Stimulated activated CD4-positive, alpha-beta T cell treated with anti-CD3 and anti-CD28 coated beads, Interleukin-12 subunit alpha, Interleukin-12 subunit beta, amount 100 ng/mL, for 4 hours (primary cell): Measurements from ENCODE around the gene UBE2G1.
"Not testable (repeated sequence)": the region's sequence is repeated elsewhere in the genome, so short reads cannot be mapped to it uniquely, and the experiment has no call there.

Source experiments
- DNase-seq: peaks from one replicate; pipeline ENCODE4 v3.0.0-alpha.2; 2020

UBE2G1 gene

DNA sequence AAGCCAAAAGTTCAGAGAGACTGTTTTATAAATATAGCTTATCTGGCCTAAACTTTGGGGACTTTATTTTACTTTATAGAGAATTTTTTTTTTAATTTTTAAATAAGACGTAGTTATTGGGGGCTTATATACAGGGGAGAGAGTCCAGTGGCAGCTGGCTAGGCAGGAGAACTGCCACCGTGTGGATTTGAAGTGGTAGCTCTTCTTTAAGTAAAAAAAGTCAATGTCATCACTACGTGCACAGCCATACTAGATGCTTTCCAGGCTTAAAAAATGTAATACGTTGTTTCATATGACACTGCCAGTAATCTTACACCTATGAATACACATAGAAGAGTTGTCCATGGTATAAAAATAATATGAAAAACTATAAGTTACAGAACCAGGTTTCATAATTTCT, 70.8 kb downstream of the UBE2G1 start:
- no peak for DNase-seq

- no peak for DNase-seq
Measured at GRCh38 chr17:4293572-4293971, 72.9 kb downstream of the UBE2G1 start.

- DNase-seq = no peak
Measured at GRCh38 chr17:4287710-4288109, 78.8 kb downstream of the UBE2G1 start.

DNA sequence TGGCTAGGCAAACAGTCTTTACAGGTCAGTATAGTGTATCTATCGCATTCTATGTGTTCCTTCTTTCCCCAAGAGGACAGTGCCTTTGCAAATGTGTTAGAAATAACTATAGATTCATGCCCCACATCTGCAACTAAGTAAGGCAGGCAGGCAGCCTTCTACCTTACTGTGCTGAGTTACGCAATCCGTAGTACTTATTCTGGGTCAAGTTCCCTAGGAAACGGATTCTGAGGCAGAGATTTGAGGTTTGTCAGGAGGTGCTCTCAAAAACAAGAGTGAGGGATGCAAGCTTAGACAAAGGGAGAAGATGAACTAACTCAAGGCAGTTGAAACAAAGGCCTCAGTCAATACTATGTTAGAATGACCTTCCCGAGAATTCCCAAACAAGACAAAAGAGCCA, 90.0 kb downstream of the UBE2G1 start:
- no peak for DNase-seq

DNA sequence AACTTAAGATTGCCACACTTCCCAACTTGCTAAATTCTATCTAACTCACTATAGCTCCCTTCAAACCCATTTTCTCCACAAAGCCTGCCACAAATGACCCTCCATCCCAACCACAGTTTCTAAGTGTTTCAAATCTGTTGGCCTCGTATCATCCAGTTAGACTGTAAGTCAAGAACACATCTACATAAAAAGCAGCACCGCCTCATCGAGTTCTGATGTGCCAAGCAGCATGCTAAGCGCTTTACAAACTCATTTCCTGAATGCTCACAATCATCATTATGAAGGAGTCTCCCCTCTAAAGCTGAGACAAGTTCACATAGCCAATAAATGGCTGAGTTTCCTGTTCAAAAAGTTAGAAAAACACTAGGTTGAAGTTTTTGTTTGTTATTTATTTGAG, 93.5 kb downstream of the UBE2G1 start:
- no peak for DNase-seq

DNA sequence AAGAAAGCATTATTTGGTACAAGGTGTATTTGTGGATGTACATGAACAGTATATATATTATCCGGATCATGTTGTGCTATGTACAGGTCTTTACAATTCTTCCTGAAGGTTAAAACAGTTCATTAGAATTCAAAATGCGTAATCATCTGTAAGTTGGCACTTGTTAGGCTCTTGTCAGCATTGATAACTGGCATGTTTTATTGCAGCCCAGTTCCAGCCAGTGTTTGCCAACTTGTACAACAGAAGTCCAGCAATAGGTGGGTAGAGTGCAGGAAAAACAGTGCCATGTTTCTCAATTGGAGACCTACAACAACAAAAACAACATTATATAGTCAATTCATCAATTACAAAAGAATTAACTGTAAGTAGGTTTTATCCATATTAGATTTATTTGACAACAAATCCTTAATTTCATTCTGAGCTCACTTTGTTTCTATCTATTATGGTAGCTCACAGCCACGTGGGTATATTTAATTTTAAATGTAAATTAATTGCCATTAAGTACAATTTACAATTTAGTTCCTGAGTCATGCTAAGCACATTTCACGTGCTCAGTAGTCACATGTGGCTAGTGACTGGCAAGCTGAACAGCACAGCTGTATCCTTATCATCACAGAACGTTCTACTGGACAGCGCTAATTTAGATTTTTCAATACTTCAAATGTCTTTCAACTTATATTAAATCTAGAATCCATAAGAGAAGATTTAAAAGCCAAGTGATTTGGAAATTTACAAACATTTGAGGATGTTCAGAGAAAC, 94.1 kb downstream of the UBE2G1 start:
- no peak for DNase-seq

GRCh38 chr17:4270736-4271135, 95.7 kb downstream of the UBE2G1 start:
- no peak for DNase-seq

- no peak for DNase-seq
Measured at GRCh38 chr17:4269915-4270314, 96.6 kb downstream of the UBE2G1 start.

- no peak for DNase-seq
Measured at GRCh38 chr17:4267402-4267801, 99.1 kb downstream of the UBE2G1 start.

GRCh38 chr17:4266550-4266949, 99.9 kb downstream of the UBE2G1 start:
- no peak for DNase-seq

DNA sequence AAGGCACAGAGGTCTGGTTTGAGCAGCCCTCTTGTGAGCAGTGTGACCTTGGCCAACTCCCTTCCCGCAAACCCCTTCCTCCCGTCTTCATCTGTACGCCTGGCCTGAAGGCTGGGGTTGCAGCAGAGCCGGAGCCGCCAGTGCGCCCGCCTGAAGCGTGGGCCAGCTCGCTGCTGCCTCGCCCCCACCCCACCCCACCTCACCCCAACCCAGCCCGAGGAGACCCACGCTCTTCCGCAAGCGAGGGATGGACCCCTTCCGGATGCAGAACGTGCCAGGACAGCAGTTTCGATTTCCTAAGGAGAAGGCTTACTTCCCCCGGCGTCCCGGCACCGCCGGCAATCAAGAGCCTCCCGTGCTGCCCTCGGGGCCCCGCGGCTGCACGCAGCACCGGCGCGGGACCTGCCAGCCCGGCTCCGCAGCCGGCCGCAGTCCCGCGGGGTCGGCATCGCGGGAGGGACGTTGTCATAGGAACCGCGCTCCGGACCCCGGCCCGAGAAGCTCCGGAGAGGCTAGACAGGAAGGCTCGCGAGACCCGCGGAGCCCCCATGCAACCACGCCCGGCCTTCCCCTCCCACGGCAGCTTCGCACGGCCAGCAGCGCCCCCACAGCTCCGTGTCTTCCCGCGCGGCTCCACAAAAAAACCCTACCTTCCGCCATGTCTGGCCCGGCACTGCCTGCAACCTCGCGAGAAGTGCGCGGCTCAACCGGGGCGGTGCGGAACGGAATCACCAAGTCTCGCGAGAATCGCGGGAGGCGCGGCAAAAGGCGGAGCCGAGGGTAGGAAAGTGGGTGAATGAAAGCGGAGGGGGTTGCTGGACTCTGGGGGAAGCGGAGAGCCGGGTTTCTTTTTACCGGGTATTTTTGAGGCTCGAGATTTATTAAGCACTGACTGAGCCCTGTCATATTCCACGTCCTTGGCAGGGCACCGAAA, 102.9 kb downstream of the UBE2G1 start, which contains the start of gene ANKFY1:
Gene ANKFY1 (minus strand): TSS at position 698 of the 934 bp plus-strand sequence. CDS start 38 bp downstream, at position 660.
- peak; percentile 96 for DNase-seq

- no peak for DNase-seq
Measured at GRCh38 chr17:4262703-4263102, 103.8 kb downstream of the UBE2G1 start.

GRCh38 chr17:4261452-4261851, 105.0 kb downstream of the UBE2G1 start:
- DNase-seq = no peak

DNA sequence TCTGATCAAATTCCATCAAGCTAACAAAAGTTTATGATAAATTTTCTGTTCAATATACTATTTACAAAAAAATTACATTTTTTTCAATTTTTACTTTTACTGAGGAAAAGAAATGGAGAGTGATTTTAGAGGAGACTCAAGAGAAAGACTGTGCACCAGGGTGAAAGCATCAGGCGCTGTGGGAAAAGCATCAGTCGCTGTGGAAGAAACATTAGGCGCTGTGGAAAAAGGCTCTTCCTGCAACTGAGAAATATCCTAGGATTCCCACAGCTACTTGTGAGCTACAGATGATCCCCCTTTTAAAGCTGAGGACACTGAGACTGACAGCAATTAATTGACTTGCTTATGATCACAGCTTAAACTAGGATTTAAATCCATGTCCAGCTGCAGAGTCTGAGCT, 107.6 kb downstream of the UBE2G1 start:
- DNase-seq = no peak

GRCh38 chr17:4256952-4257351, 109.5 kb downstream of the UBE2G1 start:
- DNase-seq = no peak

DNA sequence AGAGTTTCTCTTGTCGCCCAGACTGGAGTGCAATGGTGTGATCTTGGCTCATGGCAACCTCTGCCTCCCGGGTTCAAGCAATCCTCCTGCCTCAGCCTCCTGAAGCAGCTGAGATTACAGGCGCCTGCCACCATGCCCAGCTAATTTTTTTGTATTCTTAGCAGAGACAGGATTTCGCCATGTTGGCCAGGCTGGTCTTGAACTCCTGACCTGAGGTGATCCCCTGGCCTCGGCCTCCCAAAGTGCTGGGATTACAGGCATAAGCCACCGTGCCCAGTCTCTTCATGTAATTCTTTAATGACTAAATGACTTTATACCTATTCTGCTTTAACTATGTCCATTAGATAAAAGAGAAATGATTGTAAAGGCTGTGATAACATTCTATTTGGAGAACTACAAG, 111.2 kb downstream of the UBE2G1 start:
- DNase-seq = not testable (repeated sequence)

GRCh38 chr17:4250887-4251286, 115.6 kb downstream of the UBE2G1 start:
- no peak for DNase-seq

GRCh38 chr17:4249452-4250029, 116.9 kb downstream of the UBE2G1 start:
- DNase-seq = no peak

DNA sequence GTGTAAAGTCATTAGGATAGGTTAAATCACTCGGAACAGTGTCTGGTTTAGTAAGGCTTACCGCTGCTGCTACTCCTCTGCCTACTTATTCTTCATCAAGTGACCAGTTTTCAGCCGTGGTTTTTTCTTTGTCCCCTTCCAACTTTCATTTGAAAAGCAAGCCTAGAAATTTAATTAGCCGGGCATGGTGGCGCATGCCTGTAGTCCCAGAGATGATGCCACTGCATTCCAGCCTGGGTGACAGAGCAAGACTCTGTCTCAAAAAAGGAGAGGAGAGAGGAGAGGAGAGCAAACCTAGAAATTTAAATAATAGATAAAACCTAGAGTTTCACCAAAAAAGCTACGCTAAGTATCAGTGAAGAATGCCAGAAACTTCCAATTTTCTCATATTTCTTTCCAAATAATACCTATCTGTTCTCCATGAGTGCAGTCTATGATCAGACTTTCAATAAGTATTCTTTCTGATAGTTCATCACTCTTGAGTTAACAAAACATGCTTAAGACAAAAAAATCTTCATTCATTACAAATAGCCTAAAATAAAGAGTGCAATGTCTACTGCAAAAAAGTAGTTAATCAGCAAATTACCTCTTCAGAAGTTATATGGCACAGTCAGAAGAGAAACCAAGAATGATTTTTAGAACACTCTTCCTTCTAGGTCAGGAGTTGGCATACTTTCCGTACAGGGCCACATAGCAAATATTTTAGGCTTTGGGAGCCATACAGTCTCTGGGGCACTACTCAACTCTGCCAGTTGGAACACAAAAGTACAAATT, 117.8 kb downstream of the UBE2G1 start:
- DNase-seq = no peak

- DNase-seq = no peak
Measured at GRCh38 chr17:4247971-4248388, 118.5 kb downstream of the UBE2G1 start.

- DNase-seq = no peak
Measured at GRCh38 chr17:4247361-4247970, 119.0 kb downstream of the UBE2G1 start.

DNA sequence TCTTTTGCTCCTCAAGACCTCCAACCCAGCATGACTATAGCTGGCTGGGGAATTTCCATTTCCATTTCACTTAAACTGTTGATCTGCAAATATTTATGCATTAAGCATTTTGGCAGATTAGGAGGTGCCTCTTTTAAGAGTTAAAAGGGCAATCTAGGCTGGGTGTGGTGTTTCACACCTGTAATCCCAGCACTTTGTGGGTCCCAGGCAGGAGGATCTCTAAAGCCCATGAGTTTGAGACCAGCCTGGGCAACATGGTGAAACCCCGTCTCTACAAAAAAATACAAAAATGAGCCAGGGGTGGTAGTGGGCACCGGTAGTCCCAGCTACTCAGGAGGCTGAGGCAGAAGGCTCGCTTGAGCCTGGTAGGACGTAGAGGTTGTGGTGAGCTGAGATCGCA, 119.8 kb downstream of the UBE2G1 start:
- no peak for DNase-seq
